Activated naive CD4-positive, alpha-beta T cell treated with anti-CD3 and anti-CD28 coated beads, Interleukin-2, amount 50 U/mL, for 72 hours (primary cell): ENCODE results near the gene AK8. TPM values are rescaled to one million over a fixed set of nuclear protein-coding genes. Genes with fewer than 3 reads are reported as not detected.

Experiments used
- ATAC-seq, 2 donors: fragments of 150-1000 bp; cut with Tn5 transposase; 2 replicates each; pipeline ENCODE4 v1.10.0; 2021; ENCODE audit warnings: mild to moderate bottlenecking in 2 of 2, moderate library complexity in 2 of 2
- DNase-seq, 2 donors: peaks; one replicate each; pipeline ENCODE4 v3.0.0; 2021 to 2022; ENCODE audit warnings: low spot score in 2 of 2
- H3K27ac Mint-ChIP-seq, 2 donors: one replicate each; pipeline ENCODE4 v1.8.0; 2022; ENCODE audit warnings: mild to moderate bottlenecking in 2 of 2, mixed read lengths in 2 of 2
- H3K36me3 Mint-ChIP-seq, 2 donors: one replicate each; pipeline ENCODE4 v1.8.0; 2022; ENCODE audit warnings: mixed read lengths in 2 of 2
- H3K9me3 Mint-ChIP-seq, 2 donors: one replicate each; pipeline ENCODE4 v1.8.0; 2022; ENCODE audit warnings: mixed read lengths in 2 of 2
- total RNA-seq, 2 donors: library from RNA; stranded (reverse); gene quantifications; one replicate each; pipeline ENCODE4 v1.2.3, GENCODE V29; 2022

Gene AK8
- total RNA-seq, 2 donors from 2014 or later, result not detected

DNA sequence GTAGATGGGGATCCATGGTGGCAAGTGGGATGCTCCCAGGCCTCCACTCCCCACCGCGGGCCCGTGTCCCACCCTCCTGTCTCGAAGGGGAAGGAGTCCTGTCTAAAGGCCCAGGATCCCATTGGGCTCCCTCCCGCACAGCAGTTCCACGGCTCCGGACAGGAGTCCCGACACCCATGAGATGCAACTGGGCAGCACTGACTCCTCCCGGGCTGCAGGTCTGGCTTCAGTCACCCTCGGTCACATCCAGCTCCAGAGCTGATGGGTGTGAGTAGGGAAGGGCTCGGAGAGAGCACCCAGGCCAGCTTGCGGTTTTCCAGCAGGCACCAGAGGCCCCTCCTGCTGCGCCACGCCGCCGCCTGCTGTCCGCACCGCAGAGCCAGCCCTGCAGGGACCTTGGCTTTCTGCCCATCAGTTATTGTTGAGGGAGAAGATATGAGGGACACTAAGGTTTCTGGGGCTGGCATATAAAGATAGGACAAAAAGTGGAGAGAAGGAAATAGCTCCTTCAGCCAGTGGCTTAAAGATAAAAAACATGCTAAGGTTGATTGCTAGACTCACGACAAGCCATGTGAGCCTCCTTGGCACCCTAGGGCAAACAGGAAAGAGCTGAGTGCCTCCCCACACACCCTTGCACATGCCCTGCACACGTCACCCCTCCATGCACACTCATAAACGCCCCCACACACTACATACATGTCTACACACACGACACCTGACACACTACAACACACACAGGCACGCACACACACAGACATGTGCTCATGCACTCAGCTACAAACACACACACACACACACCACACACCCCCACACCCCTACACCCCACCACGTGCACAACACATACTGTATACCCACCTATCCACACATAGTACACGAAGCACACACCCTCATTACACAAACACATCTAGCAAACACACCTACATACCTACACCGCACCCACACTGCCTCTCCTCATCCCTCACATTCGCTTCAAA, 79.0 kb downstream of the AK8 start:
- DNase-seq (no peak), ATAC-seq (no peak)
- Mint-ChIP-seq H3K9me3 (no peaks in the 10 kb centered on the region), H3K27ac (no peak overlapping the region), H3K36me3 (no peaks in the 10 kb centered on the region)

DNA sequence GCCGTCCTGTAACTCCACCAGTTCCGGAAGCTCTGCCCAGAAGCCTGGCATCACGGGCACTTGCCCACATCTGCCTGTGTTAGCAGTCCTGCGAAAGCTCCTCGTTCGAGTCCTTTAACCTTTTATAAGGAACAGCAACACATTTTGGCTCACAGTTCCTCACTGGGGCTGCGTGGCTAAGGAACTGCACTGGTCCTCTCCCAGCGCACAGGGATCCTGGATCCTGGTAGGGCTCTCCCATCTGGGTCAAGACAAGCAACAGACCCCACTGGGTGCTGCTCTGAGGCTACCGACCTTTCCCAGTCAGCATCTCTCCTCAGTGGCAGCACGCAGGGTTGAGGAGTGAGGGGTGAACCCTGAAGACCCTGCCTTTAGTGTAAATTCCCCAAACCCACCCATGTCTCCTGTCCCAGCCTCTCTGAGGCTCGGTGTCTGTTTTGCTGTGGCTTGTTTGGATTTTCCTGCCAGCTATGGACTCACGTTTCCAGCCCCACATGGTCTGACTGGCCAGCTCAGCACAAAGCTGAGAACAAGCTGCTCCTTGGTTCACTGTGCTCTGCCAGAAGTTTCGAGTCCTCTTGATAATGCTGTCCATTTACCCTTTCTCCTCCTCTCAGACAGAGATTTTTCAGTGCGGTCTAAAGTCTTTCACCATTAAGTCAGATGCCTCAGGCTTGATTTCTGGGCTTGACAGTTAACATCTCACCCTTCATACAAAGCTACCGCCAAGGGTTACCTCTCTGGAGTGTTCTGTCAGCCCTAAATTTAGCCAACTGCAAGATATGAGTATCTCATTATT, 80.0 kb downstream of the AK8 start:
- Mint-ChIP-seq H3K36me3 (no peaks in the 10 kb centered on the region), H3K27ac (no peak overlapping the region), H3K9me3 (no peaks in the 10 kb centered on the region)
- no peak for ATAC-seq
- DNase-seq, result no peak

DNA sequence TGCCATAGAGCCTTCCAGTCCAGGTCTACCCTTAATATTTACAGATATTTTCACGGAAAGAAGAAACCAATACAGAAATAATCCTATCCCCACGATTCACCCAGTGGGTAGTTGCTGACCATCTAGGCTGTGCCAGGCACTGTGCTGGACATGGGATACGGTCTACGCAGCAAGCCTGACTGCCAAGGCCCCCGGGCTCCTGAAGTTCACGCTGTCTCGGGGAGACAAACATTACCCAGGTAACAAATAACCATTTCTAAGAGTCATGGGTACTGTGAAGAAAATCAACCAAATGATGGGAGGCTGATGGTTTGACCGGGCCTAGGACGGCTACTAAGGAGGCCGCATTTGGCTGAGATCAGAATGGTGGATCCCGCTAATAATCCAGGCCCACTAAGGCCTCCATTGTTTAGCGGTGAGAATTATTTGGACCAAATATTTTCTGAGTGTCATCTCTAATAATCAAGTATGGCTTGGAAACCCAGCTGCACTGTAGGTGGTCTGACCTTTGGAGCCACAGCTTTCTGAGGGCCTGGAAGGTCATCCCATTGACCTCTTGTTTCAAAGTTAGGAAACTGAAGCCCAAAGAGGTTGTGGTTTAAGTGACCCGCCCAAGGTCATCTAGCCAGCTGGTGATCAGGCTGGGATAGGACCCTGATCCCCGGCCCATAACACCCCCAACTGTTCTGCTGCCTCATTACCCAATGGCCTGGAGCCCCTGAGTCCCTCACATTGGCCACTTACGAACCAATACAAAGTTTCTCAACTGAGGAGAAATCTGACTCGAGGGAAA, 82.4 kb downstream of the AK8 start:
- H3K27ac Mint-ChIP-seq, result no peak overlapping the region
- no peaks in the 10 kb centered on the region for H3K36me3 Mint-ChIP-seq
- DNase-seq (no peak), ATAC-seq (no peak)
- no peaks in the 10 kb centered on the region for H3K9me3 Mint-ChIP-seq

DNA sequence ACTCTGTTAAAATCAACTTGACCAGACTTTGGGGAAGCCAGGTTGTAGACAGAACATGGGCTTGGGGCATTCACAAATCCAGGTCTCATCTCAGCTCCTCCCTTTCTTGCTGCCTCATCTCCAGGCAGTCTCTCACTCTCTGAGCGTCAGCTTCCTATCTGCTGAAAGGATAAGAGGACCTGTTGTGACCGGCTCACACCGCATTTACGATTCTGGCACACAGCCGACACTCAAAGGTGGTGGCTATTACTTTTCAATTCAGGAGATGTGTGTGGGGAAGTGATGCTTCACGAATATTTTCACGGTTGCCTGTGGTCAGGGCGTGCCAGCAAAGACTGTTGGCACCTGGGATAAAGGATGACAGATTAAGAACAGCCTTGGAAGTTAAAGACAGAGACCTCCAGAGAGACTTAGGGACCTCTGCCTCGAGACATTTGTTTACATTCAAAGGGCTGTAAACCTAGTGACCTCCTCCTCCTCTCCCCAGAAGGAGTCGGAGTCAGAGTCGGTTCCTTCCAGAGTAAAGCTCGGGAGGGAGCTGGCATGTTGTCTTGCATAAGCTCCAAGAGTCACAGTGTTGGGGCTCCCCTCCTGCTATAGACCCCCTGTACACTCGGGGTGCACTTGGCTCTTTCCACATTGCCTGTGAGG, 83.2 kb downstream of the AK8 start:
- no peak overlapping the region for H3K27ac Mint-ChIP-seq
- no peaks in the 10 kb centered on the region for H3K9me3 Mint-ChIP-seq
- DNase-seq (no peak), ATAC-seq (no peak)
- H3K36me3 Mint-ChIP-seq, result no peaks in the 10 kb centered on the region

DNA sequence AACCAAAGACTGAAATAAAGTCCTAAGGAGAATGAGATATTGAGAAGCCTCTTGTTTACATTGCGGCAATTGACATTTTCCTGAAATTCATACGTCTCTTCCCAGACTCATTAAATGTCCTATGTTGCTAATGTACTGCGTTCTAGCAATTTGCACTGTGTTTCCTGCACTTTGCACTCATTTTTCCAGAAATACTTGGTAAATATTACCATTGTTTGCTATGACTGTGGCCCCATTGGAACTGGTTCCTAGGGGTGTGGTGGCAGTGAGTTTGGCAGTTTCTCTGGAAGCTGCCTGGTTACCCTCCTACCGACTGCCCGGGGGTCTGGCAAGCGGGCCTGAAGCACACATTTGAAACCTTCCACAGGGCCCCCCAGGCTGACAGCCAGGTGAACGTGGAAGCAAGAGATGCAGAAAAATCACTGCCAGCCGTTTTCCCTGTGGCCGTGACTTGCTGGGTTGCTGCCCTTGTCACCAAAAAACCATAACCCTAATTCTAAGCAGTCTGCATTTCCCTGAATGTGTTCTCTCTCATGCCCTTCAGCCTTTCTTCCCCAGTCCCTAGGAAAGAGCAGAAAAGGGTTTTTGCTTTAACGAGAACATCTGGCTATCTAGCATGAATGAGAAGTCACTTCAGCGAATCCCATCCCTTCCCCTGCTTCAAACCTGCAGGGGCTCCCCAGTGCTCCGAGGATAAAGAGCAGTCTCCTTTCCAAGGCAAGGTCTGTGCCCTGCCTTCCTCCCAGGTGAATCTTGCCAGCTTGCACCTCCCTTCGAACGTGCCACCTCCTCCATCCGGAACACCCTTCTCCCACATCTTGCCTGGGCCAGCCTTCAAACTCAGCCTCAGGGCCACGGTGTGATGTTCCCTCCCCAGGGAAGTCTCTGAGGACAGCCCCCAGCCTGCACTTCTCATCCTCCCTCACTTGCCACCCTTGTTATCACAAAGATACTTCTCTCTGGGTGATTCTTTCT, 84.2 kb downstream of the AK8 start:
- Mint-ChIP-seq H3K9me3 (no peaks in the 10 kb centered on the region), H3K36me3 (no peaks in the 10 kb centered on the region), H3K27ac (no peak overlapping the region)
- DNase-seq, result no peak
- ATAC-seq, result no peak

DNA sequence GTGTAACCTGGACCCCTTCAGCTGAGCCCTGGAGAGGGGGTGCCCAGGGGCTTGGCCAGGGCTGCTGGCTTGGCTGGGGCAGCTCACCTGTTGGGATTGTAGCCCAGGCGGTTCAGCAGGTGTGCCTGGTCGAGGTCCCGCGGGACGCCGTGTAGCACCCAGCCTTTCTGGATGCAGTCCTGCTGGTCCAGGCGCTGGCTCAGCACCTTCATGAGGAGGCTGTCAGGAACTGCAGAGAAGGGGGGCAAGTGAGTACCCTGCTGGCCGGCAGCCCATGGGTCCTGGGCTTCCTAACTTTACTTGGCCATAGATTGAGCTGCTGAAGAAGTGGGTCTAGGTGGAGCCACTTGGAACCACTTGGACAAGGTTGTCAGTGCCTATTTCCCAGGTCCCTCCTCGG, 85.5 kb downstream of the AK8 start:
- no peaks in the 10 kb centered on the region for H3K9me3 Mint-ChIP-seq
- ATAC-seq (no peak), DNase-seq (no peak)

DNA sequence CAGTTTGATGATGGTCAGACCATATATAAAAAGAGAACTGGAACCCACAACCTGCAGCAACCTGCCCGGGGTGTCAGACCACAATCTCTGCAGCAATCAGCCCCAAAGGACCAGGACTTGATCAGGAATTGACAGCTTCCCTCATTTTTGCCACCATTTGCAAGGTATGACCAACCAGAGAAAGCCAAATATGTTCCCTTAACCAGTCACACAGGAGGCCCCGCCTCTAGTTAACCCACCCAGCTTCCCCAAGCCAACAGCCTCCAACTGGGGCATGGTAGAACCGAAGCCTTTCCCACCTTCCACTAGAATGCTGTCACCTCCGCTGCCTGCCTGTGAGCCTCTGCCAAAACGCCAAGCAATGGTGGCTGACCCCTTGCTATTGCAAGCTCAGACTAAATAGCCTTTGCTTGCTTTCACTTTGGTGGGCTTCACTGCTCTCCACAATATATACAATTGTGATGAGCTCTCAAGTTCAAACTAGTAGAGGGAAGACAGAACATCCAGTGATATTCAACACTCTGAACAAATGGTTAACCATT, 86.3 kb downstream of the AK8 start:
- no peaks in the 10 kb centered on the region for H3K9me3 Mint-ChIP-seq
- no peak for ATAC-seq
- H3K27ac Mint-ChIP-seq, result no peak overlapping the region
- H3K36me3 Mint-ChIP-seq, result peaks cover 0 to 10% of the 10 kb centered on the region in 2 donors
- no peak for DNase-seq

More for the DNA sequence above, 85.5 kb downstream of the AK8 start:
- H3K36me3 Mint-ChIP-seq, result peaks cover 0 to 8% of the 10 kb centered on the region in 2 donors
- no peak overlapping the region for H3K27ac Mint-ChIP-seq

DNA sequence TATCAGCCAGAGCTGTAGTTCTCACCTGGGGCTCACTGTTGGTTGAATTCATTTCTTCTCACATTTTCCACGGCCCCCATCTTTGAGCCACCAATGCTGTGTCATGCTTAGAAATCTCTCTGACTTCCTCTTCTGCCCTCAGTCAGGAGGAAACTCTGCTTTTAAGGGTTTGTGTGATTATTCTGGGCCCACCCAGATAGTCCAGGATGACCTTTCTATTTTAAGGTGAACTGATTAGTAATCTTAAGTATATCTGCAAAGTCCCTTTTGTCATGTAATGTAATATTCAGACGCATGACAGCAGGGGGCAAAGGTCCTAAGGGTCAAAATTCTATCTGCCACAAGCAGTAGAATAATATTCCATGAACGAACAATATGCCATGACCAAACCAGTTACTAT, 88.4 kb downstream of the AK8 start:
- Mint-ChIP-seq H3K27ac (no peak overlapping the region), H3K36me3 (peaks cover 0 to 10% of the 10 kb centered on the region in 2 donors), H3K9me3 (no peaks in the 10 kb centered on the region)
- DNase-seq, result no peak
- ATAC-seq, result no peak

DNA sequence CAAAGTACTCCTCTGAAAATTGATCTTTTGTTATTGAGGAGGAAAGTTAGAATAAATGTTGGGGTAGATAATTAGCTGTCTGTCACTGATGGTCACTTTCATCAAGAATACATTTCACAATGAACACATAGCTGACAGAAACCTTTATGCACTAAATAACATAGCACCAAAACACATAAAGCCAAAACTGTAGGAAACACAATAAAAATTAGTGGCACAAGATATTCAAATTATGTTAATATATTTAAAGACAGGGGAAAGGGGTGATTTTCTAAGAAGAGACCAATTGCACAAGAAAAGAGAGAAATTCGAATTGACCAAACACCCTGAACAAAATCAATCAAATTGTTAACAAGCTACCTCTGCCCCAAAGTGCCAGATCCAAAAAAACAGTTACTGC, 89.7 kb downstream of the AK8 start:
- ATAC-seq, result no peak
- no peaks in the 10 kb centered on the region for H3K9me3 Mint-ChIP-seq
- no peak for DNase-seq
- H3K27ac Mint-ChIP-seq, result no peak overlapping the region
- H3K36me3 Mint-ChIP-seq, result peaks cover 0 to 10% of the 10 kb centered on the region in 2 donors

DNA sequence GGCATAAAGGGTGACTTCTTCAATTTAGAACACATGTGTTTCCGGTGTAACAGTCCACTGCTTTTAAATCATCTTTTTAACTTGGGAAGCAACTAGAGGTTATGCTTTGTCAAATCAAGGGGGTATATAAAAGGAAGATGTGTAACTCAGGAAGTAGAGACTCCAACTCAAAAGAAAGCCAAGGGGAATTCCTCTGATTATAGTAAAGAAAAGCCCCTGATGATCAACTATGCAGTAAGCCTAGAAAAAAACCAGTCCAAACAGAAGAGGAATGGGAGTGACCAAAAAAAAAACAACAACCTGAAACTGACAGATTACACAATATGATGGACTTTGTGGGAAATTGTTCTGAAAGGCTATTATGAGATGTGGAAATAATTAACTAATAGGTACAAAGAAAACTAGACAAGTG, 90.3 kb downstream of the AK8 start:
- Mint-ChIP-seq H3K27ac (no peak overlapping the region), H3K36me3 (peaks cover 0 to 10% of the 10 kb centered on the region in 2 donors), H3K9me3 (no peaks in the 10 kb centered on the region)
- ATAC-seq (no peak), DNase-seq (no peak)

DNA sequence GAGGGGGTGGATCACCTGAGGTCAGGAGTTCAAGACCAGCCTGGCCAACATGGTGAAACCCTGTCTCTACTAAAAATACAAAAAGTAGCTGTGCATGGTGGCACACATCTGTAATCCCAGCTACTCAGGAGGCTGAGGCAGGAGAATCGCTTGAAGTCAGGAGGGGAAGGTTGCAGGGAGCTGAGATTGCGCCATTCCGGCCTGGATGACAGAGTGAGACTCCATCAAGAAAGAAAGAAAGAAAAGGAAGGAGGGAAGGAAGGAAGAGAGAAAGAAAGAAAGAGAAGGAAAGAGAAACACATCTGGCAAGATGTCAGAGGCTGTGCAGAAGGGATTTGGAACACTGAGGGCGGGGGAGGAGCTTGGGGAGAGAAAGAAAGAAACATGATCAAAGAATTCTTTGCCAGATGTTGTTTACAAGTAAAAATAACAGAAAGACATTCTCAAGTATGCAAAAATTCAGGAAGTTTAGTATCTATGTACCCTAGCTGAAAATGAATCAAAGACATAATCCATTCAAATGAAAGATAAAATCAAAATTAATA, 93.7 kb downstream of the AK8 start:
- ATAC-seq (no peak), DNase-seq (no peak)
- Mint-ChIP-seq H3K36me3 (peaks cover 0 to 10% of the 10 kb centered on the region in 2 donors), H3K9me3 (no peaks in the 10 kb centered on the region), H3K27ac (peak overlapping the region in 1 of 2 donors; percentile 48)

DNA sequence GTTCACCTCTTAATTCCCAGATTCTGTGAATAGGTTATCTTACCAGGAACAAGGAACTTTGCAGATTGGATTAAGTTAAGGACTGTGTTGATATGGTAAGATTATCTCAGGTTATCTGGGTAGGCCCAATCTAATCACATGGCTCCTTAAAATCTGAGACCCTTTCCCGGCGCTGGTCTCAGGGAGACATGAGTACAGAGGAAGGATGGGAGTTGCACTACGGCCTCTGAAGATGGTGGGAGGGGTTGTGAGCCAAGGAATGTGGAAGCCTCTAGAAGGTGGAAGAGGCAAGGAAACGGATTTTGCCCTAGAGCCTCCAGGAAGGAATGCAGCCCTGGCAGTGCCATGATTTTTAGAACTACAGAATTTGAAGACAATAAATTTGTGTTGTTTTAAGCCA, 95.1 kb downstream of the AK8 start:
- no peak for ATAC-seq
- peak overlapping the region in 1 of 2 donors; percentile 70 for H3K27ac Mint-ChIP-seq
- peaks cover 0 to 6% of the 10 kb centered on the region in 2 donors for H3K36me3 Mint-ChIP-seq
- no peaks in the 10 kb centered on the region for H3K9me3 Mint-ChIP-seq
- DNase-seq, result no peak

DNA sequence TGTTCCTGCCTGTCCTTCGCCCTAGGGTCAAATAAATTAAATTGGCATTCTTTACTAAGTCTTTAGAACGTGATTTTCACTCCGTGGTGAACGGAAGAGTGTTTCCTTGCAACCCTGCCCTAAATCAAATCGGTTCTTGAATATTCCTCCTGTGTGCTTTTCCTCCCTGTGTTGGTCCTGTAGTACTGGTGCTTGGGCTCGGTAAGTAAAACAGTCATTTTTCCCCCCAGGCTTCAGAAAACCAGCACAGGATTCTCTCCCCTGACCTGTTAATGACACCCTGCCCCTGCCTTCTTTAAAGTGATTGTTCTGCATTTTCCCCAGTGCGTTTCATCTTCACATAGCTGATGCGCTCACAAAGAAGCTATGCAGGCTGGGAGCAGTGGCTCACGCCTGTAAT, 96.0 kb downstream of the AK8 start:
- Mint-ChIP-seq H3K36me3 (no peaks in the 10 kb centered on the region), H3K27ac (no peak overlapping the region), H3K9me3 (no peaks in the 10 kb centered on the region)
- DNase-seq (no peak), ATAC-seq (no peak)

DNA sequence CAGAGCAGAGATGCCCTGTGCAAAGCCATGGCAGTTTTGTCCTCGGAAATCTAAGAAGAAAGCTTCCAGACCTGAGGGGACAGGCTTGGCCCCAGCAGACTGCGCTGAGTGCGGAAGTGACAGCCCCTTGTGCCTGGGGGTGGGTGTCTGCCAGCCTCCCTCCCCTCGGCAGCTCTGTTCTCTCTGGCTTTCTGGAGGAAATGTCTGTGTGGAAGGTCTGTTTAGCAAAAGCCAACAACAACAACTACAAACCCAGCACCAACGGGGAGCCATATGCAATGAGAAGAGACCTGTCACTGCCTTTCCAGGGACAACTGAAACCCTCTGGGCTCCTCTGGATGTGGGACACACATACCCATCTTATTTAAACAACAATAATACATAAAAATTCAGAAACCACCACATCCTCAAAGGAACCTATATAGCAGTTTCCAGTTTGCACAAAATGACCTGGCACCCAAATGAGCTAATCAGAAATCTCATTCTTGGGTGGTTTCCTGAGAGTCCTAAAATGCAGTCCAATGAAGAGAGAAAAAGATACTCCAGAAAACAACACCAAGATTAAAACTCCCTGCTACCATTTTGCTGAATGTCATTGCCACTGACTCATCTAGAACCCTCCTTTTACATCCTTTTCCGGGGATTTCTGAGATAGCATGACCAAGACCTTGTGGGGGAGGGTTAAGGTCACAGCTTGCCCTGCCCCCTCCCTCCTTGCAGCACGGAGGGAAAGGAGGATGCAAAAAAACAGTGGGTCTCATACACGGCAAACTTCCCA, 97.7 kb downstream of the AK8 start:
- Mint-ChIP-seq H3K36me3 (no peaks in the 10 kb centered on the region), H3K27ac (peak overlapping the region in 1 of 2 donors; percentile 38), H3K9me3 (no peaks in the 10 kb centered on the region)
- DNase-seq (no peak), ATAC-seq (peak; percentile 41 to 69)
